ENCODE results near the gene BMP8A.
A peak's percentile ranks its signal among the peaks of the same experiment; 100 is the strongest.

The BMP8A gene

GRCh38 chr1:39528082-39528481 is 36.6 kb downstream of the BMP8A start:
- TF ChIP-seq TAF1 (IDR thresholded peaks at IDR 0.05; ENCODE audit: borderline replicate concordance, insufficient read depth, low read length) = no peak
- no peak for TF ChIP-seq POLR2AphosphoS5 (IDR thresholded peaks at IDR 0.05; ENCODE audit: low read depth, low read length)
- TF ChIP-seq REST (IDR thresholded peaks at IDR 0.05; ENCODE audit: insufficient read depth in 1 of 2, low read depth in 2 of 2, low read length in 2 of 2) = no peak
- no peak for TF ChIP-seq FOXP2 (optimal IDR thresholded peaks at IDR 0.05; ENCODE audit: borderline replicate concordance, extremely low read depth, extremely low read length, insufficient read depth)
- no peak for TF ChIP-seq SIN3A (IDR thresholded peaks at IDR 0.05; ENCODE audit: borderline replicate concordance, insufficient read depth, low read length)

- TF ChIP-seq POLR2AphosphoS5 (IDR thresholded peaks at IDR 0.05; ENCODE audit: low read depth, low read length) = no peak
- TF ChIP-seq TAF1 (IDR thresholded peaks at IDR 0.05; ENCODE audit: borderline replicate concordance, insufficient read depth, low read length) = no peak
- no peak for TF ChIP-seq REST (IDR thresholded peaks at IDR 0.05; ENCODE audit: insufficient read depth in 1 of 2, low read depth in 2 of 2, low read length in 2 of 2)
- TF ChIP-seq SIN3A (IDR thresholded peaks at IDR 0.05; ENCODE audit: borderline replicate concordance, insufficient read depth, low read length) = no peak
- no peak for TF ChIP-seq FOXP2 (optimal IDR thresholded peaks at IDR 0.05; ENCODE audit: borderline replicate concordance, extremely low read depth, extremely low read length, insufficient read depth)
Measured at GRCh38 chr1:39529901-39530535, 38.6 kb downstream of the BMP8A start.

- no peak for TF ChIP-seq FOXP2 (optimal IDR thresholded peaks at IDR 0.05; ENCODE audit: borderline replicate concordance, extremely low read depth, extremely low read length, insufficient read depth)
Measured at GRCh38 chr1:39531526-39531925, 40.1 kb downstream of the BMP8A start.

GRCh38 chr1:39533442-39533841 is 42.0 kb downstream of the BMP8A start:
- TF ChIP-seq REST (IDR thresholded peaks at IDR 0.05; ENCODE audit: insufficient read depth in 1 of 2, low read depth in 2 of 2, low read length in 2 of 2) (no peak), POLR2AphosphoS5 (IDR thresholded peaks at IDR 0.05; ENCODE audit: low read depth, low read length) (no peak), TAF1 (IDR thresholded peaks at IDR 0.05; ENCODE audit: borderline replicate concordance, insufficient read depth, low read length) (no peak), FOXP2 (optimal IDR thresholded peaks at IDR 0.05; ENCODE audit: borderline replicate concordance, extremely low read depth, extremely low read length, insufficient read depth) (no peak), SIN3A (IDR thresholded peaks at IDR 0.05; ENCODE audit: borderline replicate concordance, insufficient read depth, low read length) (no peak)

GRCh38 chr1:39538531-39539251 is 47.3 kb downstream of the BMP8A start:
- TF ChIP-seq FOXP2 (optimal IDR thresholded peaks at IDR 0.05; ENCODE audit: borderline replicate concordance, extremely low read depth, extremely low read length, insufficient read depth) (no peak), POLR2AphosphoS5 (IDR thresholded peaks at IDR 0.05; ENCODE audit: low read depth, low read length) (no peak), TAF1 (IDR thresholded peaks at IDR 0.05; ENCODE audit: borderline replicate concordance, insufficient read depth, low read length) (0 out of 2 replicates have a peak, but pooled peaks have one; percentile 17), REST (IDR thresholded peaks at IDR 0.05; ENCODE audit: insufficient read depth in 1 of 2, low read depth in 2 of 2, low read length in 2 of 2) (no peak), SIN3A (IDR thresholded peaks at IDR 0.05; ENCODE audit: borderline replicate concordance, insufficient read depth, low read length) (no peak)
